Measurements from ENCODE around the gene HTT.

DNA sequence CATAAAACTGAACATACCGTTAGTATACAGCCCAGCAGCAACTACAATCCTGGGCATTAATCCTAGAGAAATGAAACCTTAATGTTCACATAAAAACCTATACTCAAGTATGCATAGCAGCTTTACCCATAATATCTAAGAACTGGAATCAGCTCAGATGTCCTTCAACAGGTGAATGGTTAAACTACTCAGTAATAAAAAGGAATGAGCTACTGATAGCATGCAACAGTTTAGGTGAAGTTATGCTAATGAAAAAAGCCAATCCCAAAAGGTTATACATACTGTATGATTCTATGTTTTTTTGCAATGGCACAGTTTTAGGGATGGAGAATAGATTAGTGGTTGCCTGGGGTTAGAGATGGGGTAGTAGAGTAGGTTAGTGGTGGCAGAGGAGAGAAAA lies 9.3 kb downstream of the HTT start:
- TF ChIP-seq, protein P1, sequence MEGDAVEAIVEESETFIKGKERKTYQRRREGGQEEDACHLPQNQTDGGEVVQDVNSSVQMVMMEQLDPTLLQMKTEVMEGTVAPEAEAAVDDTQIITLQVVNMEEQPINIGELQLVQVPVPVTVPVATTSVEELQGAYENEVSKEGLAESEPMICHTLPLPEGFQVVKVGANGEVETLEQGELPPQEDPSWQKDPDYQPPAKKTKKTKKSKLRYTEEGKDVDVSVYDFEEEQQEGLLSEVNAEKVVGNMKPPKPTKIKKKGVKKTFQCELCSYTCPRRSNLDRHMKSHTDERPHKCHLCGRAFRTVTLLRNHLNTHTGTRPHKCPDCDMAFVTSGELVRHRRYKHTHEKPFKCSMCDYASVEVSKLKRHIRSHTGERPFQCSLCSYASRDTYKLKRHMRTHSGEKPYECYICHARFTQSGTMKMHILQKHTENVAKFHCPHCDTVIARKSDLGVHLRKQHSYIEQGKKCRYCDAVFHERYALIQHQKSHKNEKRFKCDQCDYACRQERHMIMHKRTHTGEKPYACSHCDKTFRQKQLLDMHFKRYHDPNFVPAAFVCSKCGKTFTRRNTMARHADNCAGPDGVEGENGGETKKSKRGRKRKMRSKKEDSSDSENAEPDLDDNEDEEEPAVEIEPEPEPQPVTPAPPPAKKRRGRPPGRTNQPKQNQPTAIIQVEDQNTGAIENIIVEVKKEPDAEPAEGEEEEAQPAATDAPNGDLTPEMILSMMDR (IDR thresholded peaks at IDR 0.05; ENCODE audit: poor library complexity, severe bottlenecking): no peak
- TF ChIP-seq EZH2 (IDR thresholded peaks at IDR 0.05; ENCODE audit: borderline replicate concordance, insufficient read depth, low read length, poor library complexity, severe bottlenecking) (no peak), EP300 (conservative IDR thresholded peaks at IDR 0.05; ENCODE audit: poor library complexity, severe bottlenecking) (no peak), SMC3 (conservative IDR thresholded peaks at IDR 0.05; ENCODE audit: poor library complexity) (no peak), RAD21 (conservative IDR thresholded peaks at IDR 0.05) (no peak), POLR2AphosphoS5 (IDR thresholded peaks at IDR 0.05) (no peak)
- TF ChIP-seq, protein P2, sequence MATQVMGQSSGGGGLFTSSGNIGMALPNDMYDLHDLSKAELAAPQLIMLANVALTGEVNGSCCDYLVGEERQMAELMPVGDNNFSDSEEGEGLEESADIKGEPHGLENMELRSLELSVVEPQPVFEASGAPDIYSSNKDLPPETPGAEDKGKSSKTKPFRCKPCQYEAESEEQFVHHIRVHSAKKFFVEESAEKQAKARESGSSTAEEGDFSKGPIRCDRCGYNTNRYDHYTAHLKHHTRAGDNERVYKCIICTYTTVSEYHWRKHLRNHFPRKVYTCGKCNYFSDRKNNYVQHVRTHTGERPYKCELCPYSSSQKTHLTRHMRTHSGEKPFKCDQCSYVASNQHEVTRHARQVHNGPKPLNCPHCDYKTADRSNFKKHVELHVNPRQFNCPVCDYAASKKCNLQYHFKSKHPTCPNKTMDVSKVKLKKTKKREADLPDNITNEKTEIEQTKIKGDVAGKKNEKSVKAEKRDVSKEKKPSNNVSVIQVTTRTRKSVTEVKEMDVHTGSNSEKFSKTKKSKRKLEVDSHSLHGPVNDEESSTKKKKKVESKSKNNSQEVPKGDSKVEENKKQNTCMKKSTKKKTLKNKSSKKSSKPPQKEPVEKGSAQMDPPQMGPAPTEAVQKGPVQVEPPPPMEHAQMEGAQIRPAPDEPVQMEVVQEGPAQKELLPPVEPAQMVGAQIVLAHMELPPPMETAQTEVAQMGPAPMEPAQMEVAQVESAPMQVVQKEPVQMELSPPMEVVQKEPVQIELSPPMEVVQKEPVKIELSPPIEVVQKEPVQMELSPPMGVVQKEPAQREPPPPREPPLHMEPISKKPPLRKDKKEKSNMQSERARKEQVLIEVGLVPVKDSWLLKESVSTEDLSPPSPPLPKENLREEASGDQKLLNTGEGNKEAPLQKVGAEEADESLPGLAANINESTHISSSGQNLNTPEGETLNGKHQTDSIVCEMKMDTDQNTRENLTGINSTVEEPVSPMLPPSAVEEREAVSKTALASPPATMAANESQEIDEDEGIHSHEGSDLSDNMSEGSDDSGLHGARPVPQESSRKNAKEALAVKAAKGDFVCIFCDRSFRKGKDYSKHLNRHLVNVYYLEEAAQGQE (IDR thresholded peaks at IDR 0.05; ENCODE audit: borderline replicate concordance): no peak
